ENCODE data around the gene SLC9A8.

DNA sequence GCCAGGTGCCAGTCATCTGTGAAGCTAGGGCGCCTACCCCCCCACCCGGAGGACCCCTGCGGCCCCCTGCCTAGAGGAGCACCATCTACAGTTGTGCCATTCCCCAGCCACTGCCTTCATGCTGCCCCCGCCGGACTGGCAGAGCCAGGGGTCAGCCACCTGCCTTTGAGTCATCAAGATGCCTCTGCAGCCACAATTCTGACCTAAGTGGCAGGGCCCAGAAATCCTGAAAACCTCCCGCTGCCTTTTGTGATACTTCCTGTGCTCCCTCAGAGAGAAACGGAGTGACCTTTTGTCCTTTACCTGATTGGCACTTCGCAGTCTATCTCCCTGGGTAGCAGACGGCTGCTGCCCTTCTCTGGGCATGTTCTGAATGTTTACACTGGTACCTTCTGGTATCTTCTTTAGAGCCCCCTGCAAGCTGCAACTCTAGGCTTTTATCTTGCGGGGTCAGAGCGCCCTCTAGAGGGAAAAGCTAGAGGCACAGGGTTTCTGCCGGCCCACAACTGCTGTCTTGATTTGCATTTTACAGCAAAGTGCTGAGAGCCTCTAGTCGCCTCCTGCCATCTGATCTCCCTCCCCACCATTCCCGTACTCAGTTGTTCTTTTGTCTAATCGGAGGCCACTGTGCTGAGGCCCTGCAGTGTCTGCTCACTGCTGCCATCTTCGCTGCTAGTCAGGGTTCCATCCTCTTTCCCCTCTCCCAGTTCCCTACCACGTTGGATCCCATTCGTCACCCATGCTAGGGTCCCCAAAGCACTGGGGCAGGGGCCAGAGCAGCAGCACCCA, 75.8 kb downstream of the SLC9A8 start:
- TF ChIP-seq, protein P1, sequence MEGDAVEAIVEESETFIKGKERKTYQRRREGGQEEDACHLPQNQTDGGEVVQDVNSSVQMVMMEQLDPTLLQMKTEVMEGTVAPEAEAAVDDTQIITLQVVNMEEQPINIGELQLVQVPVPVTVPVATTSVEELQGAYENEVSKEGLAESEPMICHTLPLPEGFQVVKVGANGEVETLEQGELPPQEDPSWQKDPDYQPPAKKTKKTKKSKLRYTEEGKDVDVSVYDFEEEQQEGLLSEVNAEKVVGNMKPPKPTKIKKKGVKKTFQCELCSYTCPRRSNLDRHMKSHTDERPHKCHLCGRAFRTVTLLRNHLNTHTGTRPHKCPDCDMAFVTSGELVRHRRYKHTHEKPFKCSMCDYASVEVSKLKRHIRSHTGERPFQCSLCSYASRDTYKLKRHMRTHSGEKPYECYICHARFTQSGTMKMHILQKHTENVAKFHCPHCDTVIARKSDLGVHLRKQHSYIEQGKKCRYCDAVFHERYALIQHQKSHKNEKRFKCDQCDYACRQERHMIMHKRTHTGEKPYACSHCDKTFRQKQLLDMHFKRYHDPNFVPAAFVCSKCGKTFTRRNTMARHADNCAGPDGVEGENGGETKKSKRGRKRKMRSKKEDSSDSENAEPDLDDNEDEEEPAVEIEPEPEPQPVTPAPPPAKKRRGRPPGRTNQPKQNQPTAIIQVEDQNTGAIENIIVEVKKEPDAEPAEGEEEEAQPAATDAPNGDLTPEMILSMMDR (IDR thresholded peaks at IDR 0.05) = peak; percentile 68 to 80 (median 77)
- TF ChIP-seq POLR2A (IDR thresholded peaks at IDR 0.05) (no peak), EP300 (IDR thresholded peaks at IDR 0.05) (peak in 1 of 2 donors; percentile 24)

All from tibial nerve (tissue), 4 donors.